ENCODE data around the gene CHCHD10. TPM values are rescaled to one million over a fixed set of nuclear protein-coding genes. Genes with fewer than 3 reads are reported as not detected.

The CHCHD10 gene
- total and polyA plus RNA-seq, 2 of the 4 experiments (the other 2 are of a cell fraction), result 2.2 to 11.2 TPM

GRCh38 chr22:23716811-23717801, 50.7 kb downstream of the CHCHD10 start:
- Histone ChIP-seq H3K14ac (replicated peaks; ENCODE audit: low read depth, low read length) (peak overlapping the region; percentile 92), H2AK5ac (ENCODE audit: low read depth, low read length) (0 out of 2 replicates have a peak overlapping the region, but pooled peaks have one; percentile 20), H3K4me1 (ENCODE audit: control insufficient read depth, insufficient read depth, low read length) (0 out of 2 replicates have a peak, but pooled peaks cover 5% of the 10 kb centered on the region), H4K5ac (ENCODE audit: low read depth, low read length) (peak overlapping the region; percentile 97), H3K9me1 (ENCODE audit: insufficient read depth, low read length) (peaks cover 13% of the 10 kb centered on the region), H3K9ac (ENCODE audit: low read depth, low read length) (peak overlapping the region; percentile 63), H3K27me3 (ENCODE audit: control insufficient read depth, insufficient read depth, low read length) (no peaks in the 10 kb centered on the region), H3K36me3 (ENCODE audit: control insufficient read depth, insufficient read depth, low read length) (peaks cover 14% of the 10 kb centered on the region), H3K4ac (ENCODE audit: low read depth, low read length) (peak overlapping the region; percentile 91), H2BK120ac (ENCODE audit: low read depth, low read length) (peak overlapping the region; percentile 79; the same call in 1 of the 2 replicates), H2BK5ac (ENCODE audit: low read depth, low read length, poor library complexity, severe bottlenecking) (peak overlapping the region; percentile 51), H2BK15ac (ENCODE audit: low read depth, low read length) (no peak overlapping the region; the same call in 2 of the 3 replicates), H4K8ac (ENCODE audit: low read depth in 2 of 2, low read length in 2 of 2) (peak overlapping the region; percentile 92 to 97), H2BK20ac (ENCODE audit: low read depth, low read length) (peak overlapping the region; percentile 76; the same call in 1 of the 2 replicates), H4K91ac (ENCODE audit: insufficient read depth, low read depth, low read length) (peak overlapping the region; percentile 89), H3K18ac (ENCODE audit: low read depth, low read length) (peak overlapping the region; percentile 36; the same call in 1 of the 2 replicates), H3K4me2 (ENCODE audit: low read depth, low read length) (peak overlapping the region; percentile 81), H3K4me3 (ENCODE audit: insufficient read depth, low read depth, low read length) (peak overlapping the region; percentile 73), H3K23ac (ENCODE audit: low read depth, low read length) (no peak overlapping the region), H3K9me3 (ENCODE audit: control insufficient read depth, insufficient read depth, low read length) (no peaks in the 10 kb centered on the region), H2AK9ac (replicated peaks; ENCODE audit: low read depth, low read length, poor library complexity) (peak overlapping the region; percentile 97), H2AFZ (replicated peaks; ENCODE audit: low read length, poor library complexity) (peak overlapping the region; percentile 100), H3K27ac (ENCODE audit: insufficient read depth, low read length) (peak overlapping the region; percentile 65), H4K20me1 (ENCODE audit: insufficient read depth, low read length) (no peaks in the 10 kb centered on the region), H3K56ac (ENCODE audit: extremely low read depth, insufficient read depth, low read length) (peak overlapping the region; percentile 68; the same call in 1 of the 2 replicates), H3K79me1 (ENCODE audit: low read depth in 1 of 2, low read length in 2 of 2) (peaks cover 10 to 27% of the 10 kb centered on the region in 2 experiments)
- in situ Hi-C loops (cut with MboI; ENCODE audit: low sequenced_read_pairs), result no loop called here
- no TSS peak for BruUV-seq (replicated peaks)
- POLR2A ChIA-PET (ENCODE audit: unreplicated experiment), result interaction anchor here (0.6 kb wide), 1 partner anchor 140 kb away, joined by 7 read pairs; no protein-coding TSS in a partner anchor
- TF ChIP-seq CTCF (conservative IDR thresholded peaks at IDR 0.05; ENCODE audit: low read depth, low read length), result no peak
- TF ChIP-seq MAZ (IDR thresholded peaks at IDR 0.05; ENCODE audit: borderline replicate concordance, low read depth, low read length), result peak; percentile 97; the same call in 1 of the 2 replicates
- no peak for TF ChIP-seq ELK1 (IDR thresholded peaks at IDR 0.05; ENCODE audit: borderline replicate concordance, low read depth, low read length)
- TF ChIP-seq CEBPB (IDR thresholded peaks at IDR 0.05; ENCODE audit: low read depth, low read length), result peak; percentile 59; the same call in 1 of the 2 replicates
- peak; percentile 2; the same call in 1 of the 2 replicates for TF ChIP-seq SMC3 (IDR thresholded peaks at IDR 0.05; ENCODE audit: low read depth, low read length)
- 0 out of 2 replicates have a peak, but pooled peaks have one; percentile 26 for TF ChIP-seq MXI1 (IDR thresholded peaks at IDR 0.05; ENCODE audit: borderline replicate concordance, low read depth, low read length)
- no peak for TF ChIP-seq RCOR1 (IDR thresholded peaks at IDR 0.05; ENCODE audit: insufficient replicate concordance, low read length)
- no peak for TF ChIP-seq FOS (IDR thresholded peaks at IDR 0.05; ENCODE audit: low read depth, low read length)
- TF ChIP-seq POLR2A (IDR thresholded peaks at IDR 0.05; ENCODE audit: low read depth, low read length), result peak; percentile 62; the same call in 1 of the 2 replicates
- TF ChIP-seq, protein P1, sequence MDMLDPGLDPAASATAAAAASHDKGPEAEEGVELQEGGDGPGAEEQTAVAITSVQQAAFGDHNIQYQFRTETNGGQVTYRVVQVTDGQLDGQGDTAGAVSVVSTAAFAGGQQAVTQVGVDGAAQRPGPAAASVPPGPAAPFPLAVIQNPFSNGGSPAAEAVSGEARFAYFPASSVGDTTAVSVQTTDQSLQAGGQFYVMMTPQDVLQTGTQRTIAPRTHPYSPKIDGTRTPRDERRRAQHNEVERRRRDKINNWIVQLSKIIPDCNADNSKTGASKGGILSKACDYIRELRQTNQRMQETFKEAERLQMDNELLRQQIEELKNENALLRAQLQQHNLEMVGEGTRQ (IDR thresholded peaks at IDR 0.05; ENCODE audit: low read depth, low read length), result peak; percentile 94
- TF ChIP-seq BHLHE40 (IDR thresholded peaks at IDR 0.05; ENCODE audit: low read depth, low read length), result peak; percentile 96
- peak; percentile 98 for ATAC-seq (ENCODE audit: low read depth)
- dilution Hi-C loops (cut with HindIII; ENCODE audit: low sequenced_read_pairs, unreplicated experiment), result no loop called here
- peak; percentile 85 for DNase-seq
- WGBS, 2 experiments (ENCODE audit: extremely low coverage in 2 of 2, insufficient read length in 1 of 2), result 6% methylated on average over 34 of the region's 84 CpGs; no CpG with 5 or more reads in 1 of the 2 experiments
- CTCF ChIA-PET, result no interaction called here
- intact Hi-C loops (cut with micrococcal nuclease), result no loop called here

Measured in IMR-90 (cell line).